GM19025 (cell line): Measurements from ENCODE around the gene ROBO3.

Experiments used
- ATAC-seq: cut with Tn5 transposase; IDR thresholded peaks from one replicate; pipeline ENCODE4 v1.9.1; 2021; ENCODE audit warnings: mild to moderate bottlenecking, low read depth, moderate library complexity; ENCODE audit not compliant: unreplicated experiment

Gene ROBO3, protein sequence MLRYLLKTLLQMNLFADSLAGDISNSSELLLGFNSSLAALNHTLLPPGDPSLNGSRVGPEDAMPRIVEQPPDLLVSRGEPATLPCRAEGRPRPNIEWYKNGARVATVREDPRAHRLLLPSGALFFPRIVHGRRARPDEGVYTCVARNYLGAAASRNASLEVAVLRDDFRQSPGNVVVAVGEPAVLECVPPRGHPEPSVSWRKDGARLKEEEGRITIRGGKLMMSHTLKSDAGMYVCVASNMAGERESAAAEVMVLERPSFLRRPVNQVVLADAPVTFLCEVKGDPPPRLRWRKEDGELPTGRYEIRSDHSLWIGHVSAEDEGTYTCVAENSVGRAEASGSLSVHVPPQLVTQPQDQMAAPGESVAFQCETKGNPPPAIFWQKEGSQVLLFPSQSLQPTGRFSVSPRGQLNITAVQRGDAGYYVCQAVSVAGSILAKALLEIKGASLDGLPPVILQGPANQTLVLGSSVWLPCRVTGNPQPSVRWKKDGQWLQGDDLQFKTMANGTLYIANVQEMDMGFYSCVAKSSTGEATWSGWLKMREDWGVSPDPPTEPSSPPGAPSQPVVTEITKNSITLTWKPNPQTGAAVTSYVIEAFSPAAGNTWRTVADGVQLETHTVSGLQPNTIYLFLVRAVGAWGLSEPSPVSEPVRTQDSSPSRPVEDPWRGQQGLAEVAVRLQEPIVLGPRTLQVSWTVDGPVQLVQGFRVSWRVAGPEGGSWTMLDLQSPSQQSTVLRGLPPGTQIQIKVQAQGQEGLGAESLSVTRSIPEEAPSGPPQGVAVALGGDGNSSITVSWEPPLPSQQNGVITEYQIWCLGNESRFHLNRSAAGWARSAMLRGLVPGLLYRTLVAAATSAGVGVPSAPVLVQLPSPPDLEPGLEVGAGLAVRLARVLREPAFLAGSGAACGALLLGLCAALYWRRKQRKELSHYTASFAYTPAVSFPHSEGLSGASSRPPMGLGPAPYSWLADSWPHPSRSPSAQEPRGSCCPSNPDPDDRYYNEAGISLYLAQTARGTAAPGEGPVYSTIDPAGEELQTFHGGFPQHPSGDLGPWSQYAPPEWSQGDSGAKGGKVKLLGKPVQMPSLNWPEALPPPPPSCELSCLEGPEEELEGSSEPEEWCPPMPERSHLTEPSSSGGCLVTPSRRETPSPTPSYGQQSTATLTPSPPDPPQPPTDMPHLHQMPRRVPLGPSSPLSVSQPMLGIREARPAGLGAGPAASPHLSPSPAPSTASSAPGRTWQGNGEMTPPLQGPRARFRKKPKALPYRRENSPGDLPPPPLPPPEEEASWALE (N-terminal part only)

GRCh38 chr11:124865181-124865901, at the start of gene ROBO3:
TSS of gene ROBO3 (plus strand) at chr11:124865432. CDS start at chr11:124865578, 146 bp downstream.
- ATAC-seq, result no peak

GRCh38 chr11:124817036-124817435, 48.2 kb upstream of the ROBO3 start:
- no peak for ATAC-seq

DNA sequence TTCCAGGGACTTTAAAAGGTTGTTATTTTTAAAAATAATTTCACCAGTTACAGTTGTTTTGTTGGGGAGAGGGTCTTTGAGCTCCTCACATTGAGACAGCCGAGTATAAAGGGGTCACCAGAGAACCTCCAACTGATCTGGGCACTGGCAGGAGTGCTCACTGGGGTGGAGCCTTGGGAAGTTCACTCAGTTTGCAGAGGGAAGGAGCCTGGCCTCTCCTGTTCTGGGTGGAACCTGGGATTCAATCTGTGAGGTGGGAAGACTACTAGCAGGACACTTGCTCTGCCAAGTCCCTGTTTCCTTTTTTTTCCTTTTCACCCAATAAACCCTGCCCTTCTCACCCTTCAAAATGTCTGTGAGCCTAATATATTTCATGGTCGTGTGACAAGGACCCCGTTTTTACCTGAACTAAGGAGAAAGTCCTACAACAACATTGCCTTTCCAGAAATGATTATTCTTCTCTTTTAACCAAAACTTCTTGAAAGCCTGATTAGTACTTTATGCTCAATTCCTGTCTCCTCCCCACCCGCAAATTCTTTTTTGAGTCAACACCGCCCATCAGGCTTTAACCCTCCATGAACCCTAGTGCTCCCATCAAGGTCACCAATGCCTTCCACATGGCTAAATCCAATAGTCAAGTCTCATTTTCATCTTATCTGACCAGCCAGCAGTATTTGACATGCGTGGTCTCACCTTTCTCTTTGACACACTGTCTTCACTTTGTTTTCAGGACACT, 43.1 kb upstream of the ROBO3 start:
- no peak for ATAC-seq

GRCh38 chr11:124823512-124824376, 41.5 kb upstream of the ROBO3 start:
- ATAC-seq, result no peak

DNA sequence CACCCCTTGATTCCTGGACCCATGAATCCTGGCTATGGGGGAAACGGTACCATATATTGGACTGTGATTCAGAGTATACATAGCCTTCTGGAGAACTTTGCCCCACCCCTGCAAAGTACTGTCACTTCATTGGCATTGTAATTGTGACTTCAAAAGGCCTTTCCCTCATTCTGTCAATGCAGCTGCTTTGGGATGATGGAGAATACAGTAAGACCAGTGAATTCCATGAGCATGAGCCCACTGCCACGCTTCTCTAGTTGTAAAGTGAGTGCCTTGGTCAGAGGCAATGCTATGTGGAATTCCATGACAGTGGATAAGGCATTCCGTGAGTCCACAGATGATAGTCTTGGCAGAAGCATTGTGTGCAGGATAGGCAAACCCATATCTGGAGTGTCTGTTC, 39.4 kb upstream of the ROBO3 start:
- ATAC-seq, result no peak

- ATAC-seq, result no peak
Measured at GRCh38 chr11:124829986-124830385, 35.2 kb upstream of the ROBO3 start.

GRCh38 chr11:124830749-124831148, 34.5 kb upstream of the ROBO3 start:
- ATAC-seq, result no peak

- ATAC-seq, result no peak
Measured at GRCh38 chr11:124831897-124832296, 33.3 kb upstream of the ROBO3 start.

- no peak for ATAC-seq
Measured at GRCh38 chr11:124832571-124832970, 32.7 kb upstream of the ROBO3 start.

DNA sequence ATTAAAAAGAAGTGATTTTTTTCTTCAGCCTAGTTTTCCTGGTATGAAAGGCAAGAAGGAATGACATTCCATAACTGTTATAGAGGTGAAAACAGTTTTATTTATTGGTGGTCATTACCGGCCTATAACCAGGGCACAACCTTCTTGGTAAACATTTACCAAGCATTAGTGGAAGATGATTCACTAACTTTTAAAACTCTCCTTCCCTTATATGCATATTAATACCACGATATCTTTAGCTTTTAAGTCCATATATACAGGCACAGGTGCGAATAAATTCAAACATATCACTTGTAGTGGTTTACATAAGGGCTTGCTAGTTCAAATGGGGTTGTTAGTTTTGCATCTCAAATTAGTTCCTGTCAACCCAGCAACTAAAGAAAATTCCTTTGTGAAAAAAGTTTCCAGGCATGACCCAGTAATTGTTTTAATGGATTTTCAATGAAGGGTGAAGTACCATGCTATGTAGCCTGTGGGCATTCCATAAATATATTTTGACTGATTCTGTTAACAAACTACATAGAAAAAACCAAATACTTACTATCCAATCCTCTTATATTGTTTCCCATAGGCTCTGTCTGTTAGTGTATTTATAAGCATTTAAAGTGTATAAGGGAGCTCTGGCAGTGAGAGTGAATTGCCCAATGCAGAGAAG, 30.6 kb upstream of the ROBO3 start:
- no peak for ATAC-seq

- ATAC-seq, result no peak
Measured at GRCh38 chr11:124835918-124836317, 29.3 kb upstream of the ROBO3 start.

DNA sequence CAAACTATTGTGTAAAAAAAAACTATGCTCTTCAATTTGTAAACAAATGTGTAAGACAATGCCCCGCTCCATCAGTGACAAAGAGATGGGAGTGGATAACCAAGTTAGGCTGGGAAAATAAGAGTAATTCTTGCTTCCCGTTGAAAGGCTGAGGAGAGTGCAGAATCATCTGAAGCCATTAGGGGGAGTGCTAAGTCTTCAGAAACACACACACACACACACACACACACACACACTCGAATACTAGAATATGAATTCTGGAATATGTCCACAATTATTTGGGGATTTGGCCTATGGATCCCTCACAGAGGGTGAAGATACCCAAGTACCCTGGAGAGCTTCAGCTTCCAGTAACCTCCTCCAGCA, 27.8 kb upstream of the ROBO3 start:
- ATAC-seq, result no peak

DNA sequence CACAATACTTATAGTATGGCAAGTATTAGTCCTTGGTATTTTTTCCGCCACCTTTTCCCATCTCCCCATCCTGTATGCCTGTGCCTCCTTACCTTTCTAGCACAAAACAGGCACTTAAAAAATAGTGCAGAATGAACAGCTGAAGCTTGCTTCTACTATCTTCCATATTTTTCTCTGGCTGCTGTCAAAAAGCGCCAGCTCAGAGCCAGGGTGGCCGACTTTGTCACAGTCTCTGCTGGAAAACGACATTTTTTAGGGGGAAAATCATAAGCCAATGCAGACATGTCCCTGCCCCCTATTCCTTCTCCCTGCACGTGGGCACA, 26.5 kb upstream of the ROBO3 start:
- ATAC-seq, result no peak

GRCh38 chr11:124839128-124839971, 25.9 kb upstream of the ROBO3 start:
- no peak for ATAC-seq

DNA sequence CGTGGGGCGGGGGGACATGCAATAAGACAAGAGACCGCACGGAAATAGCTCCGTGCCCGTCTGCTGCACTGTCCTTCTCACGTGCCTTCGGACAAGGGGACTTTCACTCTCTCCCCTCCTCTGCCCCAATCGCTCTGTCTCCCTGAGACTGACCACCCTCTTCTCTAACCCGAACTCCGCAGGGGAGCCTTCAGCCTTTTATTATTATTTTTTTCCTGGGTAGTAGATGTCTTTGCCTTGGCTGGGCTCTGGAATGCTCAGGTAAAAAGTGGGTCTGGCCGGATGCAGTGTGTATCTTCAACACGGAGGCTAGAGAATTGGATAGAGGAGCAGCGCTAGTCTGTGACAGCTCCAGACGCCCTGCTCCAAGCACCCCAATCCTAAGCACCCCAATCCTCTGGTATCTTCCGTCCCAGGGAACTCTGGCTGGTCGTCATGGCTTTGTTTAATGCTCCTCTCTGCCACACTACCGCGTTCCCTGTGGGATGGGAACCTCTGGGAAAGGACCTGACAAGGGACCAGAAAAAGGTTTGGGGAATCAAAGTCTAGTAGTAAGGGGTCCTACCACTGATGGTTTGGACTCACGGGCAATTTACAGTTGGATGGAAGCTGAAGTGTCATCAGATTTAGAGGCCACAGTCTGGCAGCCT, 25.1 kb upstream of the ROBO3 start:
- no peak for ATAC-seq

- ATAC-seq, result no peak
Measured at GRCh38 chr11:124840666-124841065, 24.6 kb upstream of the ROBO3 start.

DNA sequence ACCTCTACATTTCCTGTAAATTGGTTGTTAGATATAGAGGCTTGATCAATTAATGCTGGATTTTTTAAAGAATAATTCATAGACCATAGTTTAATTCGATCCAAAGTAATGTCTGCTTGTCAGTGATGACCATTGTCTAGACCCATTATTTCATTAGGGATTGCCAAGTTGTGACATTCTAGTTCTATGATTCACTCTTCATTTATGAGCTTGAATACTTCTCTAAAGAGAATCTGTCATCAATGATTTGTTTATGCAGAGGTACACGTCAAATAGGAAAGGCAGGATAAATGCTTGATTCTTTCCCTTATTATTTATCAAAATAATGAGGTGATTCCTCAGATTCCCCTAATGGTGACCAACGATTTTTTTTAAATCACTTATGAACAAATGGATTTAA, 24.0 kb upstream of the ROBO3 start:
- no peak for ATAC-seq
